ENCODE results near the gene CABYR.

The CABYR gene

DNA sequence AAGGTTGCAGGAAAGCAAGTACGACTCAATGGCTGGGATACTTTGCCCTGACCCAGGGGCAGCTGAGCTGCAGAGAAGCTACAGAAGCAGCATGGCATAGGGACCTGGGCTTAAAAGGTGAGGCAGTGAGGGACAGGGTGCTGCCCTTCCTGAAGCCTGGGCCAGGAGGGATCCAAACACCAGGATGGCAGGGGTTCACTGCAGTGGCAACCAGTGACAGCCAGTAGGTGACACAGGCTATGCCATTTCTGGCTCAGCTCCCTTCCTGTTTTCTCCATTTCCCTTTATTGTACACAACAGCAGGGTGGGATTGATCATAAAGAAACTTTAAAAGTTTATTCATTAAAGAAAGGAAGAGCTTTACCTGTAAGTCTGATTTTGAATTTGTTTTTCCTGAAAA, 48.8 kb downstream of the CABYR start:
- Histone ChIP-seq H3K27me3 (replicated peaks; ENCODE audit: control insufficient read depth, insufficient read depth, low read length, poor library complexity, severe bottlenecking) (no peaks in the 10 kb centered on the region), H3K27ac (ENCODE audit: insufficient read depth, low read length, poor library complexity, severe bottlenecking) (no peak overlapping the region), H3K4me3 (ENCODE audit: insufficient read depth, low read depth, low read length, poor library complexity, severe bottlenecking) (no peak overlapping the region), H3K4me1 (ENCODE audit: control insufficient read depth, insufficient read depth, low read length, poor library complexity, severe bottlenecking) (no peaks in the 10 kb centered on the region), H3K9me3 (ENCODE audit: control insufficient read depth, low read length) (no peaks in the 10 kb centered on the region), H3K36me3 (ENCODE audit: control insufficient read depth, insufficient read depth, low read length) (no peaks in the 10 kb centered on the region)
- no peak for DNase-seq

DNA sequence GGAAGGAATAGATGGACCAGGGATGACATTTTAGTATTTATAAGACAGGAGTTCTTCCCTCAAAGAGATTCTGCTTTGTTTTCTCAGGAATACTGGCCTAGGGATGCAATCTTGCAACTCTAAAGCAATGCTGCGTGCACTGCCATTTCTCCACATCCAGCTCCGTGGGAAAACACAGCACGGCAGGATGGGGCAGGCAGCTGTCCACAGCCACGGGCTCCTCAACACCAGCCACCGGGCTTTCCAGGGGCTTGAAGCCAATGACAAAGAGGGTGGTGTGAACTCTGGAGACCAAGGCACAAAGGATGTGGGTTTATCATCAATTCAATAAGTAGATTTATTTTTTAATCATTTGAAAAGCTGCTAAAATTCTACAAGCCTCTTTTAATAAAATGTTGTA, 49.3 kb downstream of the CABYR start:
- Histone ChIP-seq H3K36me3 (ENCODE audit: control insufficient read depth, insufficient read depth, low read length) (no peaks in the 10 kb centered on the region), H3K27me3 (replicated peaks; ENCODE audit: control insufficient read depth, insufficient read depth, low read length, poor library complexity, severe bottlenecking) (no peaks in the 10 kb centered on the region), H3K4me3 (ENCODE audit: insufficient read depth, low read depth, low read length, poor library complexity, severe bottlenecking) (no peak overlapping the region), H3K27ac (ENCODE audit: insufficient read depth, low read length, poor library complexity, severe bottlenecking) (no peak overlapping the region), H3K4me1 (ENCODE audit: control insufficient read depth, insufficient read depth, low read length, poor library complexity, severe bottlenecking) (no peaks in the 10 kb centered on the region), H3K9me3 (ENCODE audit: control insufficient read depth, low read length) (no peaks in the 10 kb centered on the region)
- no peak for DNase-seq

DNA sequence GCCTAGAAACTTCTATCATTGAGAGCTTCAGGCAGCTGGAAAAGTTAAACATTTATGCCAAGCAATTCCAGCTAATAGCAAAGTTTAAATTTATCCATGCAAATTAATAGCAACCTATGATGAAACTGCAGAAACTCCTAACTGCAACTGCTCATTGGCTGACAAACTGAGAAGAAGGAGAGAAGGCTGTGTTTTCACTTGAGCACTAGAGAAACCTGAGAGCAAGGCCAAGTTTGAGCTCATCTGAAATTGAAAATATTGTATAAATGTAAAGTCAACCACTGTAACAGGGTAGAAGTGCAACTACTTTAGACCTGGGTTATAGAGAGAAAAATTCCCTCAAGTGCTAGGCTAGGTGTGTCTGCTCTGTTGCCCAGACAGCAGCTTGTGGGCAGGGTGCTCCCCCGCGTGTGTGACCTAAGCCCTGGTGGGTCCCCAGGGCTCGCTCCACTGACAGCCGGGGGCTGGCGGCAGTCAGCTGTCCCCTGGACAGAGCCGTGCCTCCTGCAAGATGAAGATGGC, 50.2 kb downstream of the CABYR start:
- no peak for DNase-seq

DNA sequence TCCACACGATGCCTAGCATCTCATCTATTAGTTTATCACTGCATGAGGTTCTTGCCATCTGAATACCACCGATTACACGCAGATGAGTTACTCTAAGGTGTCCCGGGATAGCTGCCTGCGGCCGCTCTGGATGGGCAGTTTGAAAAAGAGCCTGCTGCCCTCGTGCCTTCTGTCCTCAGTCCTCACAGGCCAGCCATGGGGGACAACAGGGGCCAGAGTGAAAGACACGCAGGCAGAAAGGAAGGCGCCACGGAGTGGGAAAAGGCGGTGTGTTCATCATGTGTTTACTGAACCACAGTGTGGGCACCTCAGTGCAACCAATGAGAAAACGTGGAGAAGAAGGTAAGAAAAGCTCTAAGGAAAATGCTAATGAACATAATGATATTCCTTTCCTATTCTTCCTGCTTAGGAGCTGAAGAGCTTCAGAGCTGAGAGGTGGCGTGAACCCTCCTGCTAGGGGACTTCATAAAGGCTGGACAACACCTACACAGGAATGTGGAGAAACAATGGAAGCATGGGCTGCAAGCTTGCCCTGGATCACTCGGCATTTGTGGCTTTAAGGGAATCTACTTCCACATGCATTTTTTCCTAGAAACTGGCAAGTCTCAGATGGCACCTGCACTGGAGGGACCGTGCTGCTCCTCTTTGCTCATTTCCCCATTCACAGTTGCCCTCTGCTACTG, 50.9 kb downstream of the CABYR start:
- H3K9me3 ChIP-seq (ENCODE audit: control insufficient read depth, low read length) = no peaks in the 10 kb centered on the region
- no peaks in the 10 kb centered on the region for H3K27me3 ChIP-seq (replicated peaks; ENCODE audit: control insufficient read depth, insufficient read depth, low read length, poor library complexity, severe bottlenecking)
- no peaks in the 10 kb centered on the region for H3K36me3 ChIP-seq (ENCODE audit: control insufficient read depth, insufficient read depth, low read length)
- no peak overlapping the region for H3K4me3 ChIP-seq (ENCODE audit: insufficient read depth, low read depth, low read length, poor library complexity, severe bottlenecking)
- no peaks in the 10 kb centered on the region for H3K4me1 ChIP-seq (ENCODE audit: control insufficient read depth, insufficient read depth, low read length, poor library complexity, severe bottlenecking)
- no peak overlapping the region for H3K27ac ChIP-seq (ENCODE audit: insufficient read depth, low read length, poor library complexity, severe bottlenecking)
- no peak for DNase-seq

More for the DNA sequence above, 50.2 kb downstream of the CABYR start:
- Histone ChIP-seq H3K9me3 (ENCODE audit: control insufficient read depth, low read length) (no peaks in the 10 kb centered on the region), H3K27ac (ENCODE audit: insufficient read depth, low read length, poor library complexity, severe bottlenecking) (no peak overlapping the region), H3K36me3 (ENCODE audit: control insufficient read depth, insufficient read depth, low read length) (no peaks in the 10 kb centered on the region), H3K27me3 (replicated peaks; ENCODE audit: control insufficient read depth, insufficient read depth, low read length, poor library complexity, severe bottlenecking) (no peaks in the 10 kb centered on the region), H3K4me3 (ENCODE audit: insufficient read depth, low read depth, low read length, poor library complexity, severe bottlenecking) (no peak overlapping the region), H3K4me1 (ENCODE audit: control insufficient read depth, insufficient read depth, low read length, poor library complexity, severe bottlenecking) (no peaks in the 10 kb centered on the region)

DNA sequence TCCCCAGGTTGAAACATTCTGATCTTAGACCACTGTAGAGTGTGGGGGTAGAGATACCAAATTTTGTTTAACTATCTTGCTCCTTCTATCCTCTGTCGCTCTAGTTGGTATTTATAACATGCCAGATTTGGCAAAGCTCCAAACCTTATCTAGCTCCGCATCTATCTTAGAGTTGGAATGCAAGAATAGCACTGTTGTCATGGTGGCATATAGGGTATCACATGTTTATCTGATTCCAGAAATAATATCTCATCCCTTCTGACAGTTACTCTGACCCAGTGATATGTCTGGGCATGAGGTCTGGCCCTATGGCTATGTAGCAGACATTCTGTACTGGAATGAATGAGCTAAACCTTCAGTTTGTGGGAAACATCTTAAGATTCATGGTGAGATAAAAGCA, 51.7 kb downstream of the CABYR start:
- H3K27me3 ChIP-seq (replicated peaks; ENCODE audit: control insufficient read depth, insufficient read depth, low read length, poor library complexity, severe bottlenecking) = no peaks in the 10 kb centered on the region
- H3K36me3 ChIP-seq (ENCODE audit: control insufficient read depth, insufficient read depth, low read length) = no peaks in the 10 kb centered on the region
- H3K27ac ChIP-seq (ENCODE audit: insufficient read depth, low read length, poor library complexity, severe bottlenecking) = no peak overlapping the region
- H3K4me1 ChIP-seq (ENCODE audit: control insufficient read depth, insufficient read depth, low read length, poor library complexity, severe bottlenecking) = no peaks in the 10 kb centered on the region
- DNase-seq = no peak
- no peaks in the 10 kb centered on the region for H3K9me3 ChIP-seq (ENCODE audit: control insufficient read depth, low read length)
- no peak overlapping the region for H3K4me3 ChIP-seq (ENCODE audit: insufficient read depth, low read depth, low read length, poor library complexity, severe bottlenecking)

DNA sequence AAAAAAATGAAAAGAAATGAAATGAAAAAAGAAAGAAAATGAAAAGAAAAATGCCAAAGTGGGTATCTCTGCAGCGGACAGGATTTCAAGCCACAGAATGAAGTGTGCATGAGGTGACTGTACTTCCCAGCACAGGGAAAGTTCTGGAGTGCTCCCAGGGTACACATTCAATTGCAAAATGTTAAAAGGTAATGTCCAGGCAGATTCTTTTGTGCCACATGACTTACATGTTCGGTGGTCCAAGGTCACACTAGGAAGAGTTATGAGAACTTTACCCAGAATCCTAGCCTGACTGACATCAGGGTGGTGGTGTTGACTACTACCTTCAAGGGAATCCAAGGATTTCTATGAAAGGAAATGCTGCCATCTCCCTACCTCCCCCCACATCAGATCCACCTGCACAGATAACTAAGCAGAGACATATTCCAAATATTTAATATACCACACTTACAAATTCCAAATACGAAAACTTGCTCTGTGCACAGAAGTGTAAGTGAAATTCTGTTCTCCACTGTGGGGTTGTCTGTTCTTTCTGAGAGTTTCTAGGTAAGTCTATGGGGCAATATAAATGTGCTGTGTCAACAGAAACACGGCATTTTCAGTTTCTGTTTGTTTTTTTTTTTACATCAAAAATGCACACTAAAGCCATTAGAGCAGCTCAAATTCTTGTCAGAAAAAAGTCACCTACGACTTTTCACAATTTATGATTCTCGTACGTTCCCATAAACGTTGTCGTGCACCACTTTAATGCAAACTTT, 56.6 kb downstream of the CABYR start:
- Histone ChIP-seq H3K36me3 (ENCODE audit: control insufficient read depth, insufficient read depth, low read length) (no peaks in the 10 kb centered on the region), H3K4me1 (ENCODE audit: control insufficient read depth, insufficient read depth, low read length, poor library complexity, severe bottlenecking) (no peaks in the 10 kb centered on the region), H3K27ac (ENCODE audit: insufficient read depth, low read length, poor library complexity, severe bottlenecking) (no peak overlapping the region), H3K4me3 (ENCODE audit: insufficient read depth, low read depth, low read length, poor library complexity, severe bottlenecking) (no peak overlapping the region), H3K27me3 (replicated peaks; ENCODE audit: control insufficient read depth, insufficient read depth, low read length, poor library complexity, severe bottlenecking) (no peaks in the 10 kb centered on the region), H3K9me3 (ENCODE audit: control insufficient read depth, low read length) (no peaks in the 10 kb centered on the region)
- no peak for DNase-seq

DNA sequence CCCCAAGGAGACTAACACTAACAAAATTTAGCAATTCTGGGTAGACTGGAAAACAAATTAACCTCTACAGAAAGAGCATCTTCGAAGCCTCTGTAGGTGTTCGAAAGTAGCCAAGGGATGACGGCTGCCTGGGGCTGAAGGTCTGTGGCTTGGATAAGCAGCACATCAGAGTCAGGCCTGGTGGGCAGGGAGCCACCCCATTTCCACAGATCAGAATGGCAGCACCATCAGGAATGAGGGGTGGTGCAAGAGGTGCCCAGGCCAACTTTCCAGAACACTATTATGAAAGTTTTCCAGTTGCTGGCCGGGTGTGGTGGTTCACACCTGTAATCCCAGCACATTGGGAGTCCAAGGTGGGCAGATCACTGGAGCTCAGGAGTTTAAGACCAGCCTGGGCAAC, 57.9 kb downstream of the CABYR start:
- H3K36me3 ChIP-seq (ENCODE audit: control insufficient read depth, insufficient read depth, low read length) = no peaks in the 10 kb centered on the region
- no peak for DNase-seq

DNA sequence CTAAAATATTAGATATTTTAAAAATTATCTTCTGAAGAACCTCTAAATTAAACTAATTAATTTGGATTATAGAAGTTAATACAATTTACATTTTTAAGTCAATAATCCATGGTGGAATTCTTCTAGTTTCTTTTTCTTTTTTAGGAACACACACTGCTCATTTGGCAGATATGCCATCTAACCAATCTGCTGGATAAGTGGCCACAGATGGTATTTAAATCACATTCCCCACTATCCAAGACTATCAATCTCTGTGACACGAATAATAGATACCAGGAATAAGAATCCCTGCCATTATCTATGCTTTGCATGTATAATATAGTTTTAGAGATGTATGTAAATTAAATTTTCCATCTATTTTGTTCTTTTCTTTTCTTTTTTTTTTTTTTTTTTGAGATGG, 58.5 kb downstream of the CABYR start:
- Histone ChIP-seq H3K4me1 (ENCODE audit: control insufficient read depth, insufficient read depth, low read length, poor library complexity, severe bottlenecking) (no peaks in the 10 kb centered on the region), H3K27ac (ENCODE audit: insufficient read depth, low read length, poor library complexity, severe bottlenecking) (no peak overlapping the region), H3K4me3 (ENCODE audit: insufficient read depth, low read depth, low read length, poor library complexity, severe bottlenecking) (no peak overlapping the region), H3K27me3 (replicated peaks; ENCODE audit: control insufficient read depth, insufficient read depth, low read length, poor library complexity, severe bottlenecking) (no peaks in the 10 kb centered on the region), H3K36me3 (ENCODE audit: control insufficient read depth, insufficient read depth, low read length) (no peaks in the 10 kb centered on the region), H3K9me3 (ENCODE audit: control insufficient read depth, low read length) (no peaks in the 10 kb centered on the region)
- DNase-seq = no peak

More for the DNA sequence above, 57.9 kb downstream of the CABYR start:
- Histone ChIP-seq H3K27me3 (replicated peaks; ENCODE audit: control insufficient read depth, insufficient read depth, low read length, poor library complexity, severe bottlenecking) (no peaks in the 10 kb centered on the region), H3K4me1 (ENCODE audit: control insufficient read depth, insufficient read depth, low read length, poor library complexity, severe bottlenecking) (no peaks in the 10 kb centered on the region), H3K27ac (ENCODE audit: insufficient read depth, low read length, poor library complexity, severe bottlenecking) (no peak overlapping the region), H3K9me3 (ENCODE audit: control insufficient read depth, low read length) (no peaks in the 10 kb centered on the region), H3K4me3 (ENCODE audit: insufficient read depth, low read depth, low read length, poor library complexity, severe bottlenecking) (no peak overlapping the region)

DNA sequence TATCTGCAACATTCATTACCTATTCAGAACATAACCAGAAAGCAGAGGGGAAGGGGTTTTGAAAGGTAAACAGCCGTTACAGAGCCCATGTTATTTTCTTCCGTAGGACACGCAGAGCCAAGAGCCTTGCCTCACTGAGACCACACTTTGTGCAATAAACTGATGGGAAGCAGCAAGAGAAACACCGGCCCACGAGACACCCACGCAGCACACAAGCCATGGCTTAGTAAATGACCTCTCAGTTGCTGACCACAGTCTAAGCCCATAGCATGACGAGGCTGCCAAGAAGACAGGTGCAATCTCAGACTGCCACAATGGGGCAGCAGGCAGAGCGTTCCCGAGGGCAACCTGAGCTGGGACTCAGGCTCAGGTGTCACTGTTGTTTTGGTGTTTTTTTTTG, 59.6 kb downstream of the CABYR start:
- DNase-seq = no peak
- Histone ChIP-seq H3K4me3 (ENCODE audit: insufficient read depth, low read depth, low read length, poor library complexity, severe bottlenecking) (no peak overlapping the region), H3K9me3 (ENCODE audit: control insufficient read depth, low read length) (no peaks in the 10 kb centered on the region), H3K4me1 (ENCODE audit: control insufficient read depth, insufficient read depth, low read length, poor library complexity, severe bottlenecking) (no peaks in the 10 kb centered on the region), H3K27ac (ENCODE audit: insufficient read depth, low read length, poor library complexity, severe bottlenecking) (no peak overlapping the region), H3K36me3 (ENCODE audit: control insufficient read depth, insufficient read depth, low read length) (no peaks in the 10 kb centered on the region), H3K27me3 (replicated peaks; ENCODE audit: control insufficient read depth, insufficient read depth, low read length, poor library complexity, severe bottlenecking) (no peaks in the 10 kb centered on the region)

DNA sequence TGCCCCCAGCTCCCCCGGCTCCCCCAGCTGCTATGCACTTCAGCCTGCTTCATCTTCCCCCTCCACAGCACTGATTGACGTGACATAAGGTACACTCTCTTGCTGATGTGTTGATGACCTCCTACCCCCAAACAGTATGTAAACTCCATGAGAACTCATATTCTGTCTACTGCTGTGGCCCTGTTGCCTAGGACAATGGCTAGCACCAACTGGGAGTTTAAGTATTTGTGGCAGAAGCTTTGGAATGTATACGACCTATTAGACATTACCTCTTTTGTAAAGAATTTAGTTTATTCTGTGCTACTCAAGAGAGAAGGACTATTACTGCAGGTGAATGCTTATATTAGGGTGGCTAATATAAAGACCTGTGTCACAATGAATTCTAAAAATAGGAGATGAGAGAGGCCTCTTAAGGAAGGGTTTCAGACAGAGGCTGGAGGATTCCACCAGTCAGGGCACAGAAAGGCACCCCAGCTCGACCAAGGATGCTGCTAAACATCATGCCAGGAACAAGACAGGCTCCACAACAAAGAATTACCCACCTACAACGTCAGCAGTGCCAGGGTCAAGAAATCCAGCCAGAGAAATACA, 60.6 kb downstream of the CABYR start:
- H3K36me3 ChIP-seq (ENCODE audit: control insufficient read depth, insufficient read depth, low read length) = no peaks in the 10 kb centered on the region
- H3K27ac ChIP-seq (ENCODE audit: insufficient read depth, low read length, poor library complexity, severe bottlenecking) = no peak overlapping the region

More for the DNA sequence above, 60.6 kb downstream of the CABYR start:
- Histone ChIP-seq H3K4me3 (ENCODE audit: insufficient read depth, low read depth, low read length, poor library complexity, severe bottlenecking) (no peak overlapping the region), H3K27me3 (replicated peaks; ENCODE audit: control insufficient read depth, insufficient read depth, low read length, poor library complexity, severe bottlenecking) (no peaks in the 10 kb centered on the region), H3K9me3 (ENCODE audit: control insufficient read depth, low read length) (no peaks in the 10 kb centered on the region), H3K4me1 (ENCODE audit: control insufficient read depth, insufficient read depth, low read length, poor library complexity, severe bottlenecking) (no peaks in the 10 kb centered on the region)
- DNase-seq = no peak
